H9 (cell line): Measurements from ENCODE around the gene DPP6. TPM values are rescaled to one million over a fixed set of nuclear protein-coding genes. Genes with fewer than 3 reads are reported as not detected.

Experiments
- DNase-seq: peaks from one replicate; pipeline ENCODE4 v3.0.0-alpha.2; 2017
- H2AFZ ChIP-seq: one replicate; pipeline ENCODE4 v1.6.1; 2013; ENCODE audit warnings: mild to moderate bottlenecking, low read length, control low read depth, moderate library complexity
- H2AK5ac ChIP-seq: 2 replicates; pipeline ENCODE4 v1.6.1; 2013; ENCODE audit warnings: low read length, control low read depth, mixed read lengths; ENCODE audit not compliant: insufficient read length
- H2BK120ac ChIP-seq: one replicate; pipeline ENCODE4 v1.6.1; 2013; ENCODE audit warnings: low read depth, mild to moderate bottlenecking, low read length, control low read depth, inconsistent platforms; ENCODE audit not compliant: poor library complexity, severe bottlenecking
- H2BK12ac ChIP-seq: 2 replicates; pipeline ENCODE4 v1.6.1; 2013; ENCODE audit warnings: low read length, control low read depth, mixed read lengths, low read depth; ENCODE audit not compliant: insufficient read length
- H2BK15ac ChIP-seq: 2 replicates; pipeline ENCODE4 v1.6.1; 2013; ENCODE audit warnings: low read depth, low read length, control low read depth
- H2BK20ac ChIP-seq: one replicate; pipeline ENCODE4 v1.6.1; 2013; ENCODE audit warnings: low read depth, mild to moderate bottlenecking, low read length, control low read depth, inconsistent platforms; ENCODE audit not compliant: poor library complexity, severe bottlenecking
- H2BK5ac ChIP-seq: 2 replicates; pipeline ENCODE4 v1.6.1; 2013; ENCODE audit warnings: low read length, control low read depth, mixed read lengths; ENCODE audit not compliant: insufficient read length
- H3K14ac ChIP-seq: 2 replicates; pipeline ENCODE4 v1.6.1; 2013; ENCODE audit warnings: low read length, control low read depth; ENCODE audit not compliant: insufficient read depth
- H3K18ac ChIP-seq: 2 replicates; pipeline ENCODE4 v1.6.1; 2013; ENCODE audit warnings: low read depth, mild to moderate bottlenecking, mixed read lengths, low read length, control low read depth; ENCODE audit not compliant: insufficient read length
- H3K23ac ChIP-seq: 2 replicates; pipeline ENCODE4 v1.6.1; 2013; ENCODE audit warnings: low read length, control low read depth, mixed read lengths, low read depth; ENCODE audit not compliant: insufficient read length
- H3K23me2 ChIP-seq: 2 replicates; pipeline ENCODE4 v1.6.1; 2013; ENCODE audit warnings: low read depth, mild to moderate bottlenecking, mixed read lengths, low read length, control low read depth; ENCODE audit not compliant: insufficient read length, poor library complexity, severe bottlenecking
- H3K27ac ChIP-seq: 2 replicates; pipeline ENCODE4 v1.5.1; 2013; ENCODE audit warnings: low read length, control low read depth, mixed read lengths, low read depth; ENCODE audit not compliant: insufficient read length
- H3K27me3 ChIP-seq: 2 replicates; pipeline ENCODE4 v1.6.1; 2013; ENCODE audit warnings: low read length, control low read depth, inconsistent platforms; ENCODE audit not compliant: insufficient read depth
- H3K4ac ChIP-seq: 2 replicates; pipeline ENCODE4 v1.6.1; 2013; ENCODE audit warnings: low read depth, mild to moderate bottlenecking, control low read depth, inconsistent platforms, low read length, moderate library complexity
- H3K4me1 ChIP-seq: 2 replicates; pipeline ENCODE4 v1.6.1; 2013; ENCODE audit warnings: low read length, control low read depth, inconsistent platforms; ENCODE audit not compliant: insufficient read depth
- H3K4me2 ChIP-seq: 2 replicates; pipeline ENCODE4 v1.6.1; 2013; ENCODE audit warnings: low read length, control low read depth, mixed read lengths; ENCODE audit not compliant: insufficient read length, insufficient read depth
- H3K56ac ChIP-seq: 2 replicates; pipeline ENCODE4 v1.6.1; 2013; ENCODE audit warnings: low read depth, mild to moderate bottlenecking, mixed read lengths, low read length, control low read depth; ENCODE audit not compliant: insufficient read length
- H3K79me1 ChIP-seq: 2 replicates; pipeline ENCODE4 v1.6.1; 2013; ENCODE audit warnings: low read depth, mild to moderate bottlenecking, moderate library complexity, low read length, control low read depth, inconsistent platforms; ENCODE audit not compliant: insufficient read depth, poor library complexity, severe bottlenecking
- H3K79me2 ChIP-seq: 2 replicates; pipeline ENCODE4 v1.6.1; 2013; ENCODE audit warnings: low read length, control low read depth, inconsistent platforms; ENCODE audit not compliant: insufficient read depth
- H3K9ac ChIP-seq: 2 replicates; pipeline ENCODE4 v1.6.1; 2013; ENCODE audit warnings: low read length, control low read depth, mixed read lengths; ENCODE audit not compliant: insufficient read length; ENCODE audit errors: extremely low read depth
- H3K9me3 ChIP-seq: one replicate; pipeline ENCODE4 v1.6.1; 2013; ENCODE audit warnings: low read depth, low read length, inconsistent platforms; ENCODE audit not compliant: control insufficient read depth
- H3T11ph ChIP-seq: one replicate; pipeline ENCODE4 v1.6.1; 2013; ENCODE audit warnings: mild to moderate bottlenecking, low read length, control low read depth, inconsistent platforms
- H4K20me1 ChIP-seq: one replicate; pipeline ENCODE4 v1.6.1; 2013; ENCODE audit not compliant: control insufficient read depth, insufficient read length, insufficient read depth
- H4K5ac ChIP-seq: 2 replicates; pipeline ENCODE4 v1.6.1; 2013; ENCODE audit warnings: low read depth, mild to moderate bottlenecking, mixed read lengths, low read length, control low read depth; ENCODE audit not compliant: insufficient read length
- H4K8ac ChIP-seq: replicated peaks from 2 replicates; pipeline ENCODE4 v1.6.1; 2013; ENCODE audit warnings: low read length, control low read depth, mixed read lengths, low read depth; ENCODE audit not compliant: insufficient read length
- H4K91ac ChIP-seq: 2 replicates; pipeline ENCODE4 v1.6.1; 2013; ENCODE audit warnings: low read depth, mild to moderate bottlenecking, moderate library complexity, mixed read lengths, low read length, control low read depth; ENCODE audit not compliant: insufficient read length
- H3K27ac Mint-ChIP-seq, 3 experiments: 2 replicates in 2 of 3; 3 replicates in 1 of 3; pipeline ENCODE4 v1.8.0; 2020 to 2021; ENCODE audit warnings: mixed read lengths in 3 of 3, mild to moderate bottlenecking in 1 of 3, moderate library complexity in 1 of 3
- H3K27me3 Mint-ChIP-seq: 2 replicates; pipeline ENCODE4 v1.8.0; 2021; ENCODE audit warnings: low read depth, mild to moderate bottlenecking, moderate library complexity, mixed read lengths
- H3K36me3 Mint-ChIP-seq, 3 experiments: 2 replicates in 2 of 3; 3 replicates in 1 of 3; pipeline ENCODE4 v1.8.0; 2020 to 2021; ENCODE audit warnings: low read depth in 3 of 3, mixed read lengths in 3 of 3; ENCODE audit not compliant: insufficient read depth in 1 of 3
- H3K4me1 Mint-ChIP-seq, 2 experiments: 2 replicates each; pipeline ENCODE4 v1.8.0; 2020; ENCODE audit warnings: mixed read lengths in 2 of 2
- H3K4me3 Mint-ChIP-seq, 2 experiments: 2 replicates in 1 of 2; 3 replicates in 1 of 2; pipeline ENCODE4 v1.8.0; 2020 to 2021; ENCODE audit warnings: mild to moderate bottlenecking in 2 of 2, mixed read lengths in 2 of 2, moderate library complexity in 1 of 2
- H3K9me3 Mint-ChIP-seq, 2 experiments: 2 replicates in 1 of 2; 3 replicates in 1 of 2; pipeline ENCODE4 v1.8.0; 2020; ENCODE audit warnings: mild to moderate bottlenecking in 2 of 2, mixed read lengths in 2 of 2, moderate library complexity in 1 of 2
- WGBS: extraction: QIAGEN DNeasy Blood & Tissue Kit; methylation state at CpG from one replicate; pipeline ENCODE4 v1.1.7; 2013; ENCODE audit warnings: missing lambda C conversion rate, low lambda C conversion rate, mixed read lengths; ENCODE audit not compliant: insufficient read length; ENCODE audit errors: extremely low coverage; 5-methylcytosine and 5-hydroxymethylcytosine counted together
- total RNA-seq: library from RNA; stranded (reverse); gene quantifications from 2 replicates; pipeline ENCODE4 v1.2.1, GENCODE V29; 2021
- TF ChIP-seq, protein P1 (sequence below): fragments of 200-600 bp; sonication (generic); conservative IDR thresholded peaks from 3 replicates; pipeline ENCODE4 v1.8.0; 2021; ENCODE audit warnings: antibody characterized with exemption, mild to moderate bottlenecking

DPP6 gene
- total RNA-seq, 1 experiment from 2014 or later = 4.5 TPM

DNA sequence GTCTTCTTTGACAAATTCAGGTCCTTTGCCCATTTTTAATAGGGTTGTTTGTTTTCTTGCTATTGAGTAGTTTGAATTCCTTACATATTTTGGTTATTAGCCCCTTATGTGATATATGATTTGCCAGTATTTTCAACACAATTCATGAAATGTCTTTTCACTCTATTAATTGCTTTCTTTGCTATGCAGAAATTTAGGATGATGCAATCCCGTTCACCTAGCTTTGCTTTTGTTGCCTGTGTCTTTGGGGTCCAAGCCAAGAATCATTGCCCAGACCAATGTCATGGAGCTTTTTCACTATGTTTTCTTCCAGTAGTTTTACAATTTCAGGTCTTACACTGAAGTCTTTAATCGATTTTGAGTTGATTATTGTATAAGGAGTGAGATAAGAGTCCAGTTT is 796.3 kb downstream of the DPP6 start:
- H2BK20ac ChIP-seq = no peak overlapping the region
- H3K79me1 ChIP-seq = no peaks in the 10 kb centered on the region
- H2AFZ ChIP-seq = no peak overlapping the region
- no peak overlapping the region for H3K14ac ChIP-seq
- H3K79me2 ChIP-seq = no peaks in the 10 kb centered on the region
- no peaks in the 10 kb centered on the region for H4K20me1 ChIP-seq
- no peak overlapping the region for H3K4me2 ChIP-seq
- no peak overlapping the region for H3K27ac ChIP-seq
- H3K4me1 Mint-ChIP-seq = 0 out of 4 replicates have a peak, but pooled peaks cover 3 to 5% of the 10 kb centered on the region in 2 experiments
- DNase-seq = no peak
- H3K9me3 Mint-ChIP-seq = peaks cover 10% of the 10 kb centered on the region in 2 experiments; a peak in 4 of 5 replicates
- H3K4ac ChIP-seq = no peak overlapping the region
- H3K27ac Mint-ChIP-seq = peak overlapping the region in 1 of 3 experiments; percentile 54; a peak in 1 of 7 replicates
- H2AK5ac ChIP-seq = no peak overlapping the region
- no peak overlapping the region for H4K8ac ChIP-seq
- no peak overlapping the region for H2BK120ac ChIP-seq
- H4K91ac ChIP-seq = no peak overlapping the region
- H3K18ac ChIP-seq = no peak overlapping the region
- no peaks in the 10 kb centered on the region for H3K4me1 ChIP-seq
- no peaks in the 10 kb centered on the region for H3K27me3 ChIP-seq
- no peak overlapping the region for H3K23ac ChIP-seq
- no peak overlapping the region for H3K4me3 Mint-ChIP-seq
- H3K36me3 Mint-ChIP-seq = peaks cover 0 to 4% (median 2%) of the 10 kb centered on the region in 3 experiments; a peak in 1 of 7 replicates
- no peak overlapping the region for H3K9ac ChIP-seq
- peaks cover 2% of the 10 kb centered on the region; the same call in 1 of the 2 replicates for H3K27me3 Mint-ChIP-seq
- no peak overlapping the region for H2BK15ac ChIP-seq
- WGBS = no CpG with 5 or more reads among the region's 2 CpGs
- no peak overlapping the region for H2BK5ac ChIP-seq
- TF ChIP-seq, protein P1, sequence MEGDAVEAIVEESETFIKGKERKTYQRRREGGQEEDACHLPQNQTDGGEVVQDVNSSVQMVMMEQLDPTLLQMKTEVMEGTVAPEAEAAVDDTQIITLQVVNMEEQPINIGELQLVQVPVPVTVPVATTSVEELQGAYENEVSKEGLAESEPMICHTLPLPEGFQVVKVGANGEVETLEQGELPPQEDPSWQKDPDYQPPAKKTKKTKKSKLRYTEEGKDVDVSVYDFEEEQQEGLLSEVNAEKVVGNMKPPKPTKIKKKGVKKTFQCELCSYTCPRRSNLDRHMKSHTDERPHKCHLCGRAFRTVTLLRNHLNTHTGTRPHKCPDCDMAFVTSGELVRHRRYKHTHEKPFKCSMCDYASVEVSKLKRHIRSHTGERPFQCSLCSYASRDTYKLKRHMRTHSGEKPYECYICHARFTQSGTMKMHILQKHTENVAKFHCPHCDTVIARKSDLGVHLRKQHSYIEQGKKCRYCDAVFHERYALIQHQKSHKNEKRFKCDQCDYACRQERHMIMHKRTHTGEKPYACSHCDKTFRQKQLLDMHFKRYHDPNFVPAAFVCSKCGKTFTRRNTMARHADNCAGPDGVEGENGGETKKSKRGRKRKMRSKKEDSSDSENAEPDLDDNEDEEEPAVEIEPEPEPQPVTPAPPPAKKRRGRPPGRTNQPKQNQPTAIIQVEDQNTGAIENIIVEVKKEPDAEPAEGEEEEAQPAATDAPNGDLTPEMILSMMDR = no peak
- H3K56ac ChIP-seq = no peak overlapping the region
- H2BK12ac ChIP-seq = no peak overlapping the region
- no peaks in the 10 kb centered on the region for H3K23me2 ChIP-seq
- no peaks in the 10 kb centered on the region for H3K9me3 ChIP-seq
- no peak overlapping the region for H4K5ac ChIP-seq
- no peak overlapping the region for H3T11ph ChIP-seq
